Kidney epithelial cell (primary cell): ENCODE data around the gene TENM4. TPM values are rescaled to one million over a fixed set of nuclear protein-coding genes. Genes with fewer than 3 reads are reported as not detected.

ENCODE experiments used
- DNase-seq: peaks from one replicate; pipeline ENCODE4 v3.0.0-alpha.2; 2010; ENCODE audit warnings: low read depth
- H3K27me3 ChIP-seq: 2 replicates; pipeline ENCODE4 v1.6.0; 2011; ENCODE audit warnings: low read length; ENCODE audit not compliant: control insufficient read depth, insufficient read depth
- H3K36me3 ChIP-seq: 2 replicates; pipeline ENCODE4 v1.5.1; 2011; ENCODE audit warnings: low read length; ENCODE audit not compliant: control insufficient read depth, insufficient read depth
- H3K4me3 ChIP-seq: 2 replicates; pipeline ENCODE4 v1.5.1; 2011; ENCODE audit warnings: low read depth, mild to moderate bottlenecking, control low read depth, low read length
- total RNA-seq: library from RNA; depleted of rRNA; stranded (reverse); fragments of >200 nt; gene quantifications from 2 replicates; pipeline ENCODE4 v1.2.3, GENCODE V29; 2015
- TF ChIP-seq, protein P1 (sequence below): IDR thresholded peaks from 2 replicates; pipeline ENCODE4 v1.5.1; 2011; ENCODE audit warnings: mild to moderate bottlenecking, moderate library complexity, low read length, control low read depth, inconsistent platforms; ENCODE audit not compliant: insufficient read depth, poor library complexity, severe bottlenecking

Gene TENM4
- total RNA-seq, 1 donor from 2014 or later = 35.3 TPM

DNA sequence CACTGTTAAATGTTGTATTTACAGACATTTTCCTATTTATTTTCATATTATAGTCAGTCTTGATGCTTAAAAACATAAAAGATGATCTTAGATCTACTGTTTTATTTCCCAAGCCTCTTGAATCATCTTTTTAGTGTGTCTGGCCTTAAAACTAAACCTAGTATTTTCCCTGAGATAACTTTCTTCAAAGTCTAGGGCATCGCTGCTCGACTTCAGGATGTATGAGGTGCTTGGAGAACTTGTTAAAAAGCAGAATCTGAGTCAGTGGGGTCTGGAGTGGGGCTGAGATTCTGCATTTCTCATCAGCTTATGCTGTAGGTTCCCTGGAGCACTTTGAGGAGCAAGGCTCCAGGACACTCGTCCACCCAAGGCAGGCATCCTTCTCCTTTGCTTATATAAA lies 404.9 kb downstream of the TENM4 start:
- no peaks in the 10 kb centered on the region for H3K36me3 ChIP-seq
- DNase-seq = no peak
- no peaks in the 10 kb centered on the region for H3K27me3 ChIP-seq
- TF ChIP-seq, protein P1, sequence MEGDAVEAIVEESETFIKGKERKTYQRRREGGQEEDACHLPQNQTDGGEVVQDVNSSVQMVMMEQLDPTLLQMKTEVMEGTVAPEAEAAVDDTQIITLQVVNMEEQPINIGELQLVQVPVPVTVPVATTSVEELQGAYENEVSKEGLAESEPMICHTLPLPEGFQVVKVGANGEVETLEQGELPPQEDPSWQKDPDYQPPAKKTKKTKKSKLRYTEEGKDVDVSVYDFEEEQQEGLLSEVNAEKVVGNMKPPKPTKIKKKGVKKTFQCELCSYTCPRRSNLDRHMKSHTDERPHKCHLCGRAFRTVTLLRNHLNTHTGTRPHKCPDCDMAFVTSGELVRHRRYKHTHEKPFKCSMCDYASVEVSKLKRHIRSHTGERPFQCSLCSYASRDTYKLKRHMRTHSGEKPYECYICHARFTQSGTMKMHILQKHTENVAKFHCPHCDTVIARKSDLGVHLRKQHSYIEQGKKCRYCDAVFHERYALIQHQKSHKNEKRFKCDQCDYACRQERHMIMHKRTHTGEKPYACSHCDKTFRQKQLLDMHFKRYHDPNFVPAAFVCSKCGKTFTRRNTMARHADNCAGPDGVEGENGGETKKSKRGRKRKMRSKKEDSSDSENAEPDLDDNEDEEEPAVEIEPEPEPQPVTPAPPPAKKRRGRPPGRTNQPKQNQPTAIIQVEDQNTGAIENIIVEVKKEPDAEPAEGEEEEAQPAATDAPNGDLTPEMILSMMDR = no peak
- H3K4me3 ChIP-seq = no peak overlapping the region

- Histone ChIP-seq H3K27me3 (no peaks in the 10 kb centered on the region), H3K4me3 (no peak overlapping the region), H3K36me3 (no peaks in the 10 kb centered on the region)
- TF ChIP-seq, protein P1 = no peak
- no peak for DNase-seq
Measured at GRCh38 chr11:79033833-79034232, 407.0 kb downstream of the TENM4 start.

- Histone ChIP-seq H3K36me3 (no peaks in the 10 kb centered on the region), H3K4me3 (no peak overlapping the region), H3K27me3 (no peaks in the 10 kb centered on the region)
- TF ChIP-seq, protein P1 = no peak
- no peak for DNase-seq
Measured at GRCh38 chr11:79030448-79030847, 410.4 kb downstream of the TENM4 start.

DNA sequence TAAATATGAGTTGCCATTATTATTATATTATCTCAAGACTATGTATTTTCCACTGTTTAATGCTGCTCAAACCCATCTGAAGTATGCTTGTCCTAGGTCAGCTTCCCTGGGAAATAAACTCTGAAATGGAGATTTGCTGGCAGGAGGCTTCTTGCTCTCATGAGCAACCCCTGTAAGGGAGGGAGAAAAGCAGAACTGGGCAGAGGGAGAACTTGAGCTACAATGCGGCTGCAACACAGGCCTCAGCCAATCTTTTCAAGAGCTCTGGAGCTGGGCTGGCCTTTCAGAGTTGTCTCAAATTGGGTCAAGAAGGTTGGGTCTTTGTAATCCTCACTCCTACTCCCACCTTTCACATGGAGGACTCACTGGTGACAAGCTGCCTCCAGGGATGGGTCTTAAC lies 412.6 kb downstream of the TENM4 start:
- TF ChIP-seq, protein P1 = no peak
- H3K36me3 ChIP-seq = no peaks in the 10 kb centered on the region

GRCh38 chr11:79026803-79027445 lies 413.9 kb downstream of the TENM4 start:
- TF ChIP-seq, protein P1 = no peak
- no peaks in the 10 kb centered on the region for H3K36me3 ChIP-seq
- no peak overlapping the region for H3K4me3 ChIP-seq
- DNase-seq = no peak
- no peaks in the 10 kb centered on the region for H3K27me3 ChIP-seq

More for the DNA sequence above, 412.6 kb downstream of the TENM4 start:
- Histone ChIP-seq H3K27me3 (no peaks in the 10 kb centered on the region), H3K4me3 (no peak overlapping the region)
- DNase-seq = no peak

GRCh38 chr11:79025622-79026021 lies 415.2 kb downstream of the TENM4 start:
- Histone ChIP-seq H3K27me3 (no peaks in the 10 kb centered on the region), H3K36me3 (no peaks in the 10 kb centered on the region), H3K4me3 (no peak overlapping the region)
- TF ChIP-seq, protein P1 = no peak
- DNase-seq = no peak
